ENCODE data around the gene TMEM271.
"Not testable (repeated sequence)": the region's sequence is repeated elsewhere in the genome, so short reads cannot be mapped to it uniquely, and the experiment has no call there.

Gene TMEM271

DNA sequence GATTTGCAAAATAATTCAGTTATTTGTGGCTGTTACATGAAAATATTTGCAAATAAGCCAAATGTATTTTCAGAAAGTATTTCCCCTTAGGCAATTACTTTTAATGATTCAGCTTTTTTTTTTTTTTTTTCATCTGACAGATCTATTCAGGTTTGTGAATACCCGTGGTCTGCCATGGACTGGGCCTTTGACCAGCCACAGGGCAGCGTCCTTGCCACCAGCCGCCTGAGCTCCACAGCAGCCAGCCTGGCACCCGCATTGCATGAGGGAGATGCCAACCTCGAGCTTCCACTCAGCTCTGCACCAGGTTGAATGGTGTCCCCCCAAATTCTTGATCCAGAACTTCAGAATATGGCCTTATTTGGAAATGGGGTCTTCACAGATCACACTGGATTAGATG, 14.7 kb downstream of the TMEM271 start:
- no peak for DNase-seq (ENCODE audit: low read depth)

DNA sequence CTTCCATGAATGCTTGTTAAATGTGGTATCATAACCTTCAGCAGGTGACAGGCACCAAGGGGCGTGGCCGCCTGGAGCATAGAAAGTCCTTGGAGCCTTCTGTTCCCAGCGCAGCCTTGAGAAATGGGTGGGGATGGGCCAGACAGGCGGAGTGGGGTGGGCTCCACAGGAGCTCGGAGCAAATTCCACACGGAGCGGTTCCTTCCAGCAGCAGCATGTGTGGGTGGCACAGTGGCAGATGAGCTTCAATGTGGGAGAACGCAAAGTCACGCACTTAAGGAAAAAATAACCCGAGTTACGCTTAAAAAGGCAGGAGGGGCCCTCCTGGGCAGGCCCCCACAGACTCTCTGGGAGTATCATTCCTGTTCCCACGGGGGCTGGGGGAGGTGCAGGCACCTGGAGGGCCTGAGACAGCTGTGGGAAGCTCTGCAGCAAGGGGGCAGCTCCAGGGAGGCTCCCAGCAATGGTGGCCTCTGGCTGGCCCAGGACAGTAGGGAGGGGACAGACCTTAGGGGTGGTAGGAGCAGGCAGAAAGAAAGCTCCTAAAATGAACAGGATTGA, 15.3 kb downstream of the TMEM271 start:
- DNase-seq (ENCODE audit: low read depth): no peak

DNA sequence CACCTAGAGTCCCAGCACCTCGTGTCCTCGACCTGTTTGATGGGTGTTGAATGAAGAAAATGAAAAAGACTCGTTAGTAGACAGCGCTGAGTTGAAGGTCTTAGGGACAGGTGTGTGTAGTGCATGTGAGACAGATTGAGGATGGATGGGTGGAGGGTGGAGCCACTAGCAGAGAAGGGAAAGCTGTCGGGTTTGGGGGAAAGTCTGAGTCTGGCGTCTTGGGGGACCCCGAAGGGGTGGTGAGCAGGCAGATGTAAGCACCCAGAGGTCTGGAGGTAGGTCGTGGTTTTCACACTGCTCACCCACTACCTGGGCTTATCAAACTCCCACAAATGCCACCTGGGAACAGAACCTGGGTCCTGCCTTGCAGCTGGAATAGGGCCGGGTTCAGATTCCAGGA, 16.0 kb downstream of the TMEM271 start:
- no peak for DNase-seq (ENCODE audit: low read depth)

DNA sequence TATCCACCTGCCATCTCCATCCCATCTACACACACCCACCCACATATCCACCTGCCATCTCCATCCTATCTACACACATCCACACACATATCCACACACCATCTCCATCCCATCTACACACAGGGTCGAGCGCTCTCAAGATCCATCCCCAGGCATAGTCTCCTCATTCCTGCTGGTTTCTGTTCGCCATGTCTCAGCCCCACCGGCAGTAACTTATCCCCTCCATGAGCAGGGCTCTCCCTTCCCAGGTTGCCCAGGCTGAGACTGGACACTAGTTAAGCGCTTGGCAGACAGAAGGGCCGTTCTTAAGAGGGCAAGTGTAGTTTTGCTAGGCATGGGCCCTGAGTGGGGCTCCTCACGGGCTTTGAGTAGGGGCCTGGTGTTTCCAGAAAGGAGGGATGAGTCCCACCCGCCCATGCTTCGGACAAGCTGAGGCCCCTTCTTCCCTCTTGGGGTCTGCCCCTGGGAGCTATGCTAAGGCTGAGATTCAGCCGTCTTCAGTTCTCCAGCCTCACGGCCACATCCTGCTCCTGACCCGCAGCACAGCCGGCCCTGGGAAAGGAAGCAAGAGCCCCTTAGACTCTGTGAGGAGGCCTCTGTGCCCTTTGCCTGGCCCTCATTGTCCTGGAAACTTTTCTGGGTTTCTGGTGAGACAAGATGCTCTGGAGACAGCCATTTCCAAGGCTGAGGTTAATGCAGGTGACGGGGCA, 20.4 kb downstream of the TMEM271 start:
- DNase-seq (ENCODE audit: low read depth): no peak

DNA sequence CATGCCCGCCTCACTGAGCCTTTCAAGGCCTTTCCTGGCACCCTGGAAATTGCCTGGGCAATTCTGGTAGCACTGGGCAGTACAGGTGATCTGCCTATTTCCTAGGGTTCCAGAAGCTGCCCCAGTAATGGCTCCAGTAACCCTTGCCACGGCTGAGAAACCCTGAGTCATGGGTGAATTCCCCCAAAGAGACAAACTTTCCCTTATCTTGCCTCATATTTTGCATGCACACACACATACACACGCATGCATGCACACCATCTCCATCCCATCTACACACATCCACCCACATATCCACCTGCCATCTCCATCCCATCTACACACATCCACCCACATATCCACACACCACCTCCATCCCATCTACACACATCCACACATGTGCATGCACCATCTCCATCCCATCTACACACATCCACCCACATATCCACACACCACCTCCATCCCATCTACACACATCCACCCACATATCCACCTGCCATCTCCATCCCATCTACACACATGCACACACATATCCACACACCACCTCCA, 21.2 kb downstream of the TMEM271 start:
- not testable (repeated sequence) for DNase-seq (ENCODE audit: low read depth)

DNA sequence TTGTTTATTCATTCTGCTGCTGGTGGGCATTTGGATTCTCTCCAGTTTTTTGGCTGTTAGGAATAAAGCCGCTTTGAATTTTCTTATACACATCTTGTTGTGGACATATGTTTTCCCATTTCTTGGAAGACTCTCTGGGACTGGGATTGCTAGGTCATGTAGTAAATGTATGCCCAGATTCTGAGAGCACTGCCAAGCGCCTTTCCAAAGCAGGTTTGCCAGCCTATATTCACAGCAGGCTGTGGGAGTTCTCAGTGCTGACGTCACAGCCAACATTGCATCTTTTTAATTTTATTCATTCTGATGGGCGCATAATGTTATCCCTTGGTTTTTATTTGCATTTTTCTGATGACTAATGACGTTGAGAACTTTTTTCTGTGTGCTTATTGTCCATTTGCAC, 24.1 kb downstream of the TMEM271 start:
- DNase-seq (ENCODE audit: low read depth): no peak

DNA sequence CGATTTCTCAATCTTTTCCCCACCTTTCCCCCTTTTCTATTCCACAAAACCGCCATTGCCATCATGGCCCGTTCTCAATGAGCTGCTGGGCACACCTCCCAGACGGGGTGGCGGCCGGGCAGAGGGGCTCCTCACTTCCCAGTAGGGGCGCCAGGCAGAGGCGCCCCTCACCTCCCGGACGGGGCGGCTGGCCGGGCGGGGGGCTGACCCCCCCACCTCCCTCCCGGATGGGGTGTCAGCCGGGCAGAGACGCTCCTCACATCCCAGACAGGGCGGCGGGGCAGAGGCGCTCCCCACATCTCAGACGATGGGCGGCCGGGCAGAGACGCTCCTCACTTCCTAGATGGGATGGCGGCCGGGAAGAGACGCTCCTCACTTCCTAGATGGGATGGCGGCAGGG, 25.8 kb downstream of the TMEM271 start:
- not testable (repeated sequence) for DNase-seq (ENCODE audit: low read depth)

DNA sequence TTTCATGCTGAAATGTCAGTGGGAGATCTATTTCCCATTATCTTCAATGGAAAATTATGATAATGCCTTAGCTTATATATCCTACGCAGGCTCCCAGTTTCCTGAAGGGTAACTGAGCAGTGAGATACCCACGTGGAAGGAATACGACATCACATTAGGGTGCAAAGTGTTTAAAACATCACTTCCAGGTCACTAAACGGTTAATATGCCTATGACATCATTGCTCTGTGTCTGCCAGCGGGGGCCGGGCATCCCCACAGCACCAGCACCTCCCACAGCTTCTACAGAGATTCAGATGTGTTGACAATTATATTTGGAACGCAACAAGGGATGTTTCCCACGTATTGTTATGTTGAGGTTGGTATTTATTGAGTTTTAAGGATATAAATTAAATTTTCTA, 27.1 kb downstream of the TMEM271 start:
- DNase-seq (ENCODE audit: low read depth): no peak

DNA sequence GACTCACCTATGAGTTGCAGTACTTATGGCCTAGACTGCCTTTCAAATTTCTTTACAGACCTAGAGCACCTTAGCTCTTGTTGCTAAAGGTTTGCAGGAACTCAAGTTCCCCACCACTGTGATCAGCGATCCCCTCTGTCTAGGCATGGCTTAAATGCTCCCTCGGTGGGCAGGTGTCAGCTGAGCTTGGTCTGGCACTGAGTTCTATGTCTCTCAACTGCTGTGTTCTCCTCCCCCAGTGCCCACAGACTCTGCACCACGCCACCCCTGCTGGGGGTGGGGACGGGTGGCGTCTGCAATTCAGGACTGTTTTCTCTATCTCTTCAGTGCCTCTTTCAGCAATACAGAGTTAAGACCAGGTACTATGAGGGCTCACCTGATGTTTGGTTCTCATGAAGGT, 30.5 kb downstream of the TMEM271 start:
- no peak for DNase-seq (ENCODE audit: low read depth)

DNA sequence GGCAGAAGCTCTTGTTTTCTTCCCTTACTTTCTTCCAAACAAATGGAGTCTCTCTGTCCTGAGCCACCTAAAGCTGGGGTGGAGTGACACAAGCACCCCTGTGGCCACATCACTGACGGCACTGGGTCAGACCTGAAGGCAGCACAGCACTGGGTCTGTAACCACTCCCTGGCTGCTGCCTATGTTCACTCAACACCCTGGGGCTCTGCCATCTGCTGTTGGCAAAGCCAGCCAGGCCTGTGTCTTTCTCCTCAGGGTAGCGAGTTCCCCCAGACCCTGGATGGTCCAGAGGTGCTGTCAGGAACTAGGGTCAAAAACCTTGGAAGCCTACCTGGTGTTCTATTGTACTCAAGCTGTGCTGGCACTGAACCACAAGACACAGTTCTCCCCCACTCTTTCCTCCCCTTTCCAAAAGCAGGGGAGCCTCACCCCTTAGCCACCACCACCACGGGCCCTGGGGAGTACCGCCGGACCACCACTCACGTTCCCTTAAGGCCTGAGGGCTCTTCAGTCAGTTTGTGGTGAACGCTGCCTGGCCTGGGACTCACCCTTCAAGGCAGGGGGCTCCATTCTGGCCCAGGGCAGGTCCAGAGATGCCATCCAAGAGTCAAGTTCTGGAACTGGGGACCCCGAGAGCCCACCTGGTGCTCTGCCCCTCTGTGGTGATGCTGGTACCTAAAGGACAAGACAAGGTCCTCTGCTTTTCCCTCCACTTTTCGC, 31.5 kb downstream of the TMEM271 start:
- DNase-seq (ENCODE audit: low read depth): no peak

DNA sequence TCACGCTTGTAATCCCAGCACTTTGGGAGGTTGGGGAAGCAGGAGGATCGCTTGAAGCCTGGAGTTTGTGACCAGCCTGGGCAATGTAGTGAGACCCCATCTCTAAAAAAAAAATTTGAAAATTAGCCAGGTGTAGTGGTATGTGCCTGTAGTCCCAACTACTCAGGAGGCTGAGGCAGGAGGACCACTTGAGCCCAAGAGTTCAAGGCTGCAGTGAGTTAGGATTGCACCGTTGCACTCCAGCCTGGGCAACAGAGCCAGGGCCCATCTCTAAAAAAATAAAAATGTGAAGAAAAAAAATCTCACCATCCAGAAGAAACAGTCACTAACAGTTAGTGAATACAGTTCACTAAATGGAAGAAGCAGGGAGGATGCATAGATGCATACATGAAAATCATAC, 34.8 kb downstream of the TMEM271 start:
- DNase-seq (ENCODE audit: low read depth): no peak

DNA sequence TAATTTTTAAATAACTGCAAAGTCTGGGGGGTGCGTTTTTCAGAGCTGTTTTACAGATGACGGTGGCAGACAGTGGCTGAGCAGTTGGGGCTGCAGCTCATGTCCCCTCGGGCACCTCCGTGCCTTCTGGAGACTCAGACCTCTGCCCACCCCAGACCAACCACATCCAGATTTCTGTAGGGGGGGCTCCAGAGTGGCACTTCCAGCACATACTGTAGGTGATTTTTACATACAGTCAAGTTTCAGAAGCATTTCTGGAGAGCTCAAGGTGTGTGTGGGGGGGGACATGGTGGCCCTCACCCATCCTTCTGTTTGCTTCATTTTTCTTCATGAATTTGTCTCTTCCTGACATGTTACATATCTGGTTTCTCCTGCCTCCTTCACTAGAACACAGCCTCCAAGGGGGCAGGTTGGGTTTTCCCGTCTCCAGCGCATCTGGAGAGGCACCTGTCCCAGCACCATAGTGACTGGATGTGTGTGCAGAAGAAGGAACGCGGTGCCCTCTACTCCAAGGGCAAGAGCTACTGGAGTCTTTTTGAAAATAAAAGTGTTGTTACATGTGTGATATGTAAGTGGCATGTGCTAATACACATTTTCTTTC, 37.5 kb downstream of the TMEM271 start:
- DNase-seq (ENCODE audit: low read depth): no peak

DNA sequence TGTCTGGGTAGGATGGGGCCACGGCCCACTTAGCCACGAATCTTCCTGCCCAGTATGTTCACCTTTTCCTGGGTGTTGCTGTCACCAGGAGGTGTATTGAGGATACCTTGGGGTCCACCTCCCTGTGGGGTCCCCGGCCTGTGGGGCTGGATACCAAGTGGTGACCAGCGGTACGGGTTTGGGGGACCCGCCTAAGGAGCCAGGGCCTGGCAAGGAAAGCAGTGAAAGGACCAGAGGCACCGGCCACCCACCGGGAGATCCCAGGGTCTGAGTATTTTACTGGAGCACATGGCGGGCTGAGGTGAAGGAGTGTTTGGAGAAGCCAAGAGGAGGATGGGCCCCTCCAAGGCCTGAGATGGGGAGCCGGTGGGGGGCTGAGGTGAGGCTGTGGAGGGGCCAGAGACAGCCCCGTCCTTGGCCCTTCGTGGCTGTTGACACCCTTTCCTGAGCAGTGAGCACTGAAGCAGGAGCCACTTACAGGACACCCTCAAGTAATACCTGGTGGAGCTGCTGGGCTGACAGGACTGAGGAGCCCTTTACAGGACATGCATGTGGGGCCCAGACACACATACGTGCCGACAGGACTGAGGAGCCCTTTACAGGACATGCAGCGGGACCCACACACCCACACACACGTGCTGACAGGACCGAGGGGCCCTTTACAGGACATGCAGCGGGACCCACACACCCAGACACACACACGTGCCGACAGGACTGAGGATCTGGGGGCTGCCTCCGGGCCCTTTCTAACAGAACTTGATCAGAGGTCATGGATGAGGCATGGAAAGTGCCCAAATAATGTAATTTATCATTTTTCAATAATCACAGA, 38.4 kb downstream of the TMEM271 start:
- DNase-seq (ENCODE audit: low read depth): no peak

DNA sequence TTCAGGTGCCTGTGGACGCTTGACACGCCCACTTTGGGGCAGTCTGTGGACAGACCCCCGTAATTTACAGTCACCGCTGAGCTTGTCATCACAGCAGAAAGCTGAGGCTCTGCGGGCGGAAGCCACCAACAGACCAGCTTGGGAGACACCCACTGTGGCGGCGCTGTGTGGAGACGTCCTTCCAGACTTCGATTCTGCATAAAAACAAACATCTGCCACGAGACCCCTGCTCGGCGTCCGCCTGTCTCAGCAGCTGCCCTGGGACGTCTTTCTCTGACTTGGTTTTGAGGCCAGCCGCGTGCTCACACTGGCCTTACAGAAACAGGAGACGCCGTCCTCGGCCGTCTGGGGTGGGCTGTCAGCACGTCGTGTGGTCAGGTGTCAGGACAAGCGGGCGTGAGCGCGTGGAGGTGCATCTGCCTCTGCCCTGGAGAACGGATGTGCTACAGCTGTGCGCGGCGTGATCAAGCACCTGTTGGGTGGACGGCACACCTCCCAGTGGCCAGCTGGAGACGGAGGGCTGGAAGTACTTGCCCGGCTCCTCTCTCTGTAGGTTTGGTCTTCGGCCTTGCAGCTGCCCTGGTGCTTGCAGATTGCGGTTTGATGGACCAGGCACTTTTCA, 39.6 kb downstream of the TMEM271 start:
- DNase-seq (ENCODE audit: low read depth): no peak

DNA sequence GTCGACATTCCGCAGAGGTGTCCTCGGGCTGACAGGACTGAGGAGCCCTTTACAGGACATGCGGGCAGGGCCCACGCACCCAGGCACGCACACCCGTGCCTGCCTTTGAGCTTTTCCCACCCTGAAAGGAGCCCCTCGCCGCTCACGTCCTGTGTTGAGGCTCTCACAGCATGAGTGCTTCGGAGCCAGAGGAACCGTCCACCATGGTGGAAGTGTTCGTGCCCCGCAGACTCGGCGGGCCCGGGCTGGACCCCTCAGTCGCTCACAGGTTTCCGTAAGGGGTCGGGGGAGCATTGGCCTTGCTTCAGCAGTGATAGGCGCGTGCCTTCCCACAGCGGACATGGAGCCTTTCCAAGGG, 40.2 kb downstream of the TMEM271 start:
- DNase-seq (ENCODE audit: low read depth): no peak

DNA sequence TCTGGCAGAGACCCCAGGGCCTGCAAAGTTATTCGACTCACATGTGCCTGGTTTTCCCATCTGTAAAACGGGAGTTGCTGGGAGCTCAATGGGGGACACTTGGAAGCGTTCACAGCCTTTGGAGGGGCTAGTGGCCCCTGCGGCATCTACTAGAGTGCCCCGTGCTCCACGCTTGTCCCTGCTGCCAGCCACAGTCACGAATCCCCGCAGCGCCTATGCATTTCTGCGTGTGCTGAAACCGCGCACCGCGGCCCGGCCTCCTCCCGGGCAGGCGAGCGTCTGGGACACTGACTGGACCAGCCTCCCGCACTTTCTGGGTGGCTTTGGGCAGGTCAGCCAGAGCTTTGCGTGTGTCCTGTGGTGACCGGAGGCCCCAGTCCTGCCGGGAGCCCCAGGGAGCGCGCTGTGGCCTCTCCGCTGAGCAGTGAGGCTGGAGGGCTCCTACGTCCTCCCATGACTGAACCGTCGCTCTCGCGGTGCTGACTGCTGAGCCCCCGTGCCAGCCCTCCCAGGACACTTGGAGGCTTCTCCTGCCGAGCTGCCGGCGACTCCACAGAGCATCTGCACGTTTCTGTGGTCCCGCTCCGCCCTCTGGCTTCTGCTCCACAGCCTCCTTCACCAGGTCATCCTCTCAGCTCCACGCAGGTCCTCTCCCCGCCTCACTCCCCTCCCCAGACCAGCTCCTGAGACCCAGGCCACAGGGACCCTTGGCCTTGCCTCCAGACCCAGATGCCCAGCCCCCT, 40.7 kb downstream of the TMEM271 start:
- no peak for DNase-seq (ENCODE audit: low read depth)

DNA sequence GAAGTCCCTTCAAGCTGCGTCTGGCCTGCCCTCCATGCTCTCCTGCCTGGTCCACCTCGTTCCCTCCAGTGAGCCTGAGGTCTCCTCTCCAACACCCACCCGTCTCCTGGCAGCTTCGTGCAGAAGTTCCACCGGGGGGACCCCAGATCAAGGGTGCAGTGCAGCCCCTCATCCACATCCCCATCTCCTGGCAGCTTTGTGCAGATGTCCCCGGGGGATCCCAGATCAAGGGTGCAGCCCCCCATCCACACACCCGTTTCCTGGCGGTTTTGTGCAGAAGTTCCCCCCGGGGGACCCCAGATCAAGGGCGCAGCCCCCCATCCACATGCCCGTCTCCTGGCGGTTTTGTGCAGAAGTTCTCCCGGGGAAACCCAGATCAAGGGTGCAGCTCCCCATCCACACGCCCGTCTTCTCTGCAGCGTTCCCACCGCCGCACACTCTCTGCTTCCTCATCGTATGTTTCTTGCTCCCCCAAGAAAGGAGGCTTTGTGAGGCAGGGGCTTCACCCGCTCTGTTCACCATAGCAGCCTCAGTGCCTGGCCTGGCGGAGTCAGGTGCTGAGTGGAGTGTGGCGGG, 41.4 kb downstream of the TMEM271 start:
- DNase-seq (ENCODE audit: low read depth): no peak

DNA sequence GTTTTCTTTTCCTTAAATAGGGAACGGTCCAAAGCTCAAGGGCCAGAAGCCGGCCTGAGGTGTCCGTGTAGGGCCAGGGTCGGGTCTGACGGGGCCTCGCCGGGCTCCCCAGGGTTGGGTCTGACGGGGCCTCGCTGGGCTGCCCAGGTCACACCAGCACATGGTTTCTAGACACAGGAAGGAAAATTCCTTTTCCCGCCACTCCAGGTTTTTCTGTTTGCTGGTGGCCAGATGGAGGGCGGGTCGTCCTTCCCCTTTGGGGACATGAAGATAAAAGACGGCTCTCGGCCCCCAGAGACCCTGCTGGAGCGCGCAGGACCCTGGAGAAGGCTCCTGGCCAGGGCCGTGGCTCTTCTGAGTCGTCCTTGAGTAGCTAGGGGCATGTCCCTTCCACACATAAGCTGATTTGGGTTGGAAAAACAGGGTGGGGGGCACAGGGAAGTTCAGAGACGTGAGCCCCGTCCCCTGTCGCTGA, 42.0 kb downstream of the TMEM271 start:
- no peak for DNase-seq (ENCODE audit: low read depth)

DNA sequence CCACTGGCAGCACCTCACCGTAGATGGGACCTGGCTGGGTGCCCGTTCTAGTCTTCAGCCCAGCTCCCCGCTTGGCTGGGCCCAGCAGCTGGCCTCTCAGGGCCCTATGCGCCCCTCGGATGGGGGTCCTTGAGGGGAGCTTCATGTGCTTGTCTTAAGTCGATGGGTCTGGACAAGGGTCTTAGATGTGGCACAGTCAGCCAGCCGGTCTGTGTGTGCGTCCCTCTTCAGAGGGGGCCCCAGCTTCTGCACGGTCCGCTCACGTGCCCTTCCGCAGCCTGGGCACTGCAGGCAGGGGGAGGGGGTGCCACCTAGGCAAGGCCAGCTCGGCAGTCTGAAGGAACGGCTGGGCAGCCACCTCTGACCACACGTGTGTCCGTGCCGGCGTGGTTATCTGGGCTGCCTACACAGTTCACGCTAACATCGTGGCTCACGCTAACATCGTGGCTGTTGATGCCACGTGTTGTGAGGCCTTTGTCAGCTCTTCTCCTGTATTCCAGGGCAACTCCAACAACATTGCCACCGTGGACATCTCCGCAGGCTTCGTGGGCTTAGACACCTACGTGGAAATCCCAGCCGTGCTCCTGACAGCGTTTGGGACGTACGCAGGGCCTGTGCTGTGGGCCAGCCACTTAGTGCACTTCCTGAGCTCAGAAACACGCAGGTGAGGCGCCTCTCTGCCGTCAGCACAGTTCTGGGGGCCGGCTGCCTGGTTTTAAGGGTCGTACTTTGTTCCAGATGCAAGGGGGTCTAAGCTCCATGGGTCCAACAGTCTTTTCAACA, 42.6 kb downstream of the TMEM271 start:
- DNase-seq (ENCODE audit: low read depth): no peak

All from GM04504 (cell line).